KG1 (cell line): ENCODE results near the gene COL11A1.
"Not testable (repeated sequence)": the region's sequence is repeated elsewhere in the genome, so short reads cannot be mapped to it uniquely, and the experiment has no call there.

ENCODE experiments used
- DNase-seq: peaks from one replicate; lab custom pipeline; 2025; lab: John Stamatoyannopoulos, UW

COL11A1 gene

GRCh38 chr1:103108376-103109150, at the start of gene COL11A1:
COL11A1 (minus strand) TSS chr1:103108522; CDS start chr1:103108178, 344 bp downstream.
- no peak for DNase-seq

GRCh38 chr1:103156966-103157365, 48.6 kb upstream of the COL11A1 start:
- no peak for DNase-seq

- no peak for DNase-seq
Observed at GRCh38 chr1:103146166-103146565, 37.8 kb upstream of the COL11A1 start.

GRCh38 chr1:103145449-103145848, 37.1 kb upstream of the COL11A1 start:
- DNase-seq, result no peak

GRCh38 chr1:103144681-103145080, 36.4 kb upstream of the COL11A1 start:
- DNase-seq, result no peak

- DNase-seq, result no peak
Observed at GRCh38 chr1:103142461-103142860, 34.1 kb upstream of the COL11A1 start.

- no peak for DNase-seq
Observed at GRCh38 chr1:103129796-103130195, 21.5 kb upstream of the COL11A1 start.

- DNase-seq, result no peak
Observed at GRCh38 chr1:103129255-103129654, 20.9 kb upstream of the COL11A1 start.

GRCh38 chr1:103128256-103128655, 19.9 kb upstream of the COL11A1 start:
- not testable (repeated sequence) for DNase-seq

GRCh38 chr1:103125219-103125618, 16.9 kb upstream of the COL11A1 start:
- no peak for DNase-seq

- no peak for DNase-seq
Observed at GRCh38 chr1:103122983-103123720, 14.8 kb upstream of the COL11A1 start.

- DNase-seq, result no peak
Observed at GRCh38 chr1:103120981-103121380, 12.7 kb upstream of the COL11A1 start.

- no peak for DNase-seq
Observed at GRCh38 chr1:103112546-103112945, 4.2 kb upstream of the COL11A1 start.

GRCh38 chr1:103111926-103112325, 3.6 kb upstream of the COL11A1 start:
- DNase-seq, result no peak

- DNase-seq, result no peak
Observed at GRCh38 chr1:103110701-103111100, 2.4 kb upstream of the COL11A1 start.

- no peak for DNase-seq
Observed at GRCh38 chr1:103109311-103109920, 1.1 kb upstream of the COL11A1 start.

- DNase-seq, result no peak
Observed at GRCh38 chr1:103107741-103108375, 464 bp downstream of the COL11A1 start.

GRCh38 chr1:103106426-103107341, 1.6 kb downstream of the COL11A1 start:
- DNase-seq, result peak; percentile 4

GRCh38 chr1:103101399-103101798, 6.9 kb downstream of the COL11A1 start:
- DNase-seq, result peak; percentile 5

- DNase-seq, result no peak
Observed at GRCh38 chr1:103089221-103089620, 19.1 kb downstream of the COL11A1 start.

- DNase-seq, result no peak
Observed at GRCh38 chr1:103087256-103087655, 21.1 kb downstream of the COL11A1 start.
